Adrenal gland (tissue), 12 donors: ENCODE measurements around the gene UQCR10. TPM values are rescaled to one million over a fixed set of nuclear protein-coding genes. Genes with fewer than 3 reads are reported as not detected.

ENCODE experiments used
- DNase-seq, 7 donors: peaks; one replicate each; pipeline ENCODE4 v3.0.0-alpha.2; 2019 to 2020
- H3K27ac ChIP-seq, 5 donors: fragments of 200-600 bp; sonication (generic) in 4 of 5; 1 replicate in 3 of 5; 2 replicates in 2 of 5; pipeline versions ENCODE4 v1.5.1 to v1.8.0; 2016 to 2020; ENCODE audit warnings: mild to moderate bottlenecking in 1 of 5
- H3K27me3 ChIP-seq: fragments of 200-600 bp; 2 replicates; pipeline ENCODE4 v1.8.0; 2021
- H3K36me3 ChIP-seq, 2 donors: fragments of 200-600 bp; replicated peaks in 1 of 2; 1 replicate in 1 of 2; 2 replicates in 1 of 2; pipeline versions ENCODE4 v1.5.1 to v1.8.0; 2018 to 2022
- H3K4me1 ChIP-seq, 2 donors: fragments of 200-600 bp; replicated peaks in 1 of 2; 1 replicate in 1 of 2; 2 replicates in 1 of 2; pipeline versions ENCODE4 v1.5.1 to v1.8.0; 2018 to 2021
- H3K4me3 ChIP-seq, 4 donors: fragments of 200-600 bp; sonication (generic) in 3 of 4; one replicate each; pipeline ENCODE4 v1.5.1; 2016 to 2018
- H3K9me3 ChIP-seq, 3 donors: fragments of 200-600 bp; sonication (generic) in 1 of 3; replicated peaks in 1 of 3; 1 replicate in 2 of 3; 2 replicates in 1 of 3; pipeline versions ENCODE4 v1.5.1 to v1.8.0; 2016 to 2021
- POLR2A ChIP-seq, 2 donors: fragments of 450-650 bp; IDR thresholded peaks; one replicate each; pipeline ENCODE4 v1.6.1; 2017; ENCODE audit warnings: antibody characterized with exemption in 2 of 2, mild to moderate bottlenecking in 2 of 2, moderate library complexity in 1 of 2
- WGBS, 4 donors: extraction: QIAGEN DNeasy Blood & Tissue Kit in 2 of 4; methylation state at CpG; one replicate each; pipeline versions ENCODE4 v1.1.5 to v1.1.7; 2013 to 2017; 5-methylcytosine and 5-hydroxymethylcytosine counted together
- intact Hi-C, 2 donors: fragments of 100-400 bp; cut with DNase I; formaldehyde crosslinking; loops; one replicate each; pipeline versions ENCODE4 v1.14.1 to v1.15.0; 2022 to 2023
- polyA plus RNA-seq, 3 donors: library from polyadenylated mRNA; stranded (reverse); fragments of 200-250 nt in 2 of 3; fragments of 350-450 nt in 1 of 3; fragmentation: Illumina TruSeq in 1 of 3; extraction: RNeasy Lipid Tissue Mini Kit (QIAGEN cat#74804) in 1 of 3; gene quantifications; one replicate each; pipeline ENCODE4 v1.2.3, GENCODE V29; 2013 to 2014
- total RNA-seq, 9 donors: library from RNA; depleted of rRNA in 4 of 9; stranded (reverse); fragments of >200 nt in 4 of 9; fragments of 120-200 nt in 1 of 9; fragmentation: NEBNext Ultra II Directional in 1 of 9; extraction: Animal tissue kit (Norgen Biotek cat#: 25700) in 1 of 9; gene quantifications; one replicate each; pipeline versions ENCODE4 v1.1.0 to v1.2.4, GENCODE V29; 2013 to 2023
- TF ChIP-seq, protein P1 (sequence below), 6 experiments: fragments of 450-650 bp in 4 of 6; fragments of 200-600 bp in 2 of 6; sonication (generic) in 1 of 6; IDR thresholded peaks; 1 replicate in 5 of 6; 2 replicates in 1 of 6; pipeline versions ENCODE4 v1.5.1 to v1.8.0; 2016 to 2021; ENCODE audit warnings: antibody characterized with exemption in 6 of 6, mild to moderate bottlenecking in 2 of 6, moderate library complexity in 1 of 6
- donor health status: healthy with polysubstance abuse.
- donor health status: Bipolar disorder and iron deficiency.
- donor health status: DM: yes; HTN: yes; CAD: no.
- donor health status: DM: no; HTN: no; CAD: no.
- donor health status: DM: no; HTN: no; CAD: no.
- donor health status: DM: yes; HTN: yes; CAD: no.

The UQCR10 gene
- total and polyA plus RNA-seq, 12 donors: 51.3 to 489 (median 187) TPM

DNA sequence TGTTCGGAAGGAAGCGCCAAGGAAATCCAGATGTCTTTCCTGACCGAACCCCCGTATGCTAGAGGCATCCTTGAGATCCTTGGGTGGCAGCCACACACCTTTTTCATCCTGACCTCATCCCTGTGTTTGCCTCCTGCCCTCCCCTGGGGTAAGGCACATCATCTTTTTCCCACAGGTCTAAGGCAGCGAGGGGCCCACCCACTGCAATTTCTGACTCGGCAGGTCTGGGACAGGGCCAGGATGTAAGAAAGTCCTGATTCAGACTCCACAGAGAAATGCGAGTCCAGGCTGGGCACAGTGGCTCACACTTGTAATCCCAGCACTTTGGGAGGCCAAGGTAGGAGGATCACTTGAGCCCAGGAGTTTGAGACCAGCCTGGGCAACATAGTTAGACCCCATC, 10.8 kb upstream of the UQCR10 start:
- Histone ChIP-seq H3K27me3 (no peaks in the 10 kb centered on the region), H3K27ac (no peak overlapping the region), H3K9me3 (no peaks in the 10 kb centered on the region), H3K36me3 (no peaks in the 10 kb centered on the region), H3K4me3 (no peak overlapping the region), H3K4me1 (no peaks in the 10 kb centered on the region)
- no peak for TF ChIP-seq POLR2A (IDR thresholded peaks at IDR 0.05)
- TF ChIP-seq, protein P1, sequence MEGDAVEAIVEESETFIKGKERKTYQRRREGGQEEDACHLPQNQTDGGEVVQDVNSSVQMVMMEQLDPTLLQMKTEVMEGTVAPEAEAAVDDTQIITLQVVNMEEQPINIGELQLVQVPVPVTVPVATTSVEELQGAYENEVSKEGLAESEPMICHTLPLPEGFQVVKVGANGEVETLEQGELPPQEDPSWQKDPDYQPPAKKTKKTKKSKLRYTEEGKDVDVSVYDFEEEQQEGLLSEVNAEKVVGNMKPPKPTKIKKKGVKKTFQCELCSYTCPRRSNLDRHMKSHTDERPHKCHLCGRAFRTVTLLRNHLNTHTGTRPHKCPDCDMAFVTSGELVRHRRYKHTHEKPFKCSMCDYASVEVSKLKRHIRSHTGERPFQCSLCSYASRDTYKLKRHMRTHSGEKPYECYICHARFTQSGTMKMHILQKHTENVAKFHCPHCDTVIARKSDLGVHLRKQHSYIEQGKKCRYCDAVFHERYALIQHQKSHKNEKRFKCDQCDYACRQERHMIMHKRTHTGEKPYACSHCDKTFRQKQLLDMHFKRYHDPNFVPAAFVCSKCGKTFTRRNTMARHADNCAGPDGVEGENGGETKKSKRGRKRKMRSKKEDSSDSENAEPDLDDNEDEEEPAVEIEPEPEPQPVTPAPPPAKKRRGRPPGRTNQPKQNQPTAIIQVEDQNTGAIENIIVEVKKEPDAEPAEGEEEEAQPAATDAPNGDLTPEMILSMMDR (IDR thresholded peaks at IDR 0.05): no peak
- DNase-seq: no peak
- WGBS, 4 donors: 63 to 88% (median 81%) methylated on average over 2 to 7 of the region's 7 CpGs
- intact Hi-C loops: no loop called here

DNA sequence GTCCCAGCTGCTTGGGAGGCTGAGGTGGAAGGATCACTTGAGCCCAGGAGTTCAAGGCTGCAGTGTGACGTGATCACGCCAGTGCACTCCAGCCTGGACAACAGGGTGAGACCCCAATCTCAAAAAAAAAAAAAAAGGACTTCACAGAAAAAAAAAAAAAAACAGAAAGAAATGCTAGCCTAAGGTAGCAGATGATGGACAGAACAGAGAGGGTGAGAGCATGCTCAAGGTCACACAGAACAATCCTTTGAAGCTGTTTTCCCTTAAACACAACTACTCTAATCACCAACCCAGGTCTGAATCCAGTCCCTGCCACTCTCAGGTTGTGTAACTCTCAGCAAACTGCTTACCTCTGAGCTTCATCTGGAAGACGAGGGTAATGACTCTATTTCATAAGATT, 10.1 kb upstream of the UQCR10 start:
- TF ChIP-seq POLR2A (IDR thresholded peaks at IDR 0.05): no peak
- TF ChIP-seq, protein P1 (IDR thresholded peaks at IDR 0.05): no peak
- Histone ChIP-seq H3K27me3 (no peaks in the 10 kb centered on the region), H3K4me3 (no peak overlapping the region), H3K27ac (no peak overlapping the region), H3K9me3 (no peaks in the 10 kb centered on the region), H3K36me3 (no peaks in the 10 kb centered on the region), H3K4me1 (no peaks in the 10 kb centered on the region)
- 85 to 90% (median 86%) methylated on average over 3 of the region's 3 CpGs for WGBS, 4 donors
- no peak for DNase-seq
- intact Hi-C loops: no loop called here

DNA sequence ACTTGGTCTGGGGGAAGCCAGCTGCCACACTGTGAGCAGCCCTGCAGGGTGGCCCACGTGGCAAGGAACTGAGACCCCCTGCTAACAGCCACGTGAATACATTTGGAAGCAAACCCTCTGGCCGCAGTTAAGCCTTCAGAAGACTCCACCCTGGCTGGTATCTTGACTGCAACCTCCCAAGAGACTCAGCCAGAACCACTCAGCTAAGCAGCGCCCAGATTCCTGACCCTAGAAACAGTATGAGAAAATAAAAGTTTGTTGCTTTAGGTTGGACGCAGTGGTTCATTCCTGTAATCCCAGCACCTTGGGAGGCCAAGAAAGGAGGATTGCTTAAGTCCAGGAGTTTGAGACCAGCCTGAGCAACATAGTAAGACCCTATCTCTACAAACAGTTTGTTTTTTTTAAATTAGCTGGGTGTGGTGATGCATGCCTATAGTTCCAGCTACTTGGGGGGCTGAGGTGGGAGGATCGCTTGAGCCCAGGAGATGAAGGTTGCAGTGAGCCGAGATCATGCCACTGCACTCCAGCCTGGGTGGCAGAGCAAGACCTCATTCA, 9.0 kb upstream of the UQCR10 start:
- Histone ChIP-seq H3K9me3 (no peaks in the 10 kb centered on the region), H3K27me3 (no peaks in the 10 kb centered on the region), H3K4me3 (no peak overlapping the region), H3K4me1 (no peaks in the 10 kb centered on the region), H3K27ac (no peak overlapping the region), H3K36me3 (no peaks in the 10 kb centered on the region)
- no peak for DNase-seq
- WGBS, 4 donors: 80 to 88% (median 83%) methylated on average over 6 to 7 of the region's 7 CpGs
- intact Hi-C loops: no loop called here
- no peak for TF ChIP-seq POLR2A (IDR thresholded peaks at IDR 0.05)
- TF ChIP-seq, protein P1 (IDR thresholded peaks at IDR 0.05): no peak

DNA sequence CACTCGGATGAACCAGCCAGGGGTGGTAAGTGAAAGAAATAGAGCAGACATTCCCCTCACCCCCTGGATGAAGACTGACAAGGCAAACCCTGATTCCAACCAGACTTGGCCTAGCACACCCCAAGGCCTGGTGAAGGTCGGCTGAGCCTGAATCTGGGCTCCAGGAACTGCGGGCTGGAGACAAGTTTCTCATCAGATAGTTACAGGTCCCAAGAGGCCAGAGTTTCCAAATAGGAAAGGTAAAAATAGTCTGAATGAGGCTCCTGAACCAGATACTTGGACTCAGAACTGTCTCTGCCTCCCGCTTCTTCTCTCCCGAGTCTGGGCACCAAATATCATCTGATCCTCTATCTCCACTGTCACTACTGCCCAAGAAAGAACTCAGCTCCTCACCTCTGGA, 8.2 kb upstream of the UQCR10 start:
- Histone ChIP-seq H3K27me3 (no peaks in the 10 kb centered on the region), H3K36me3 (no peaks in the 10 kb centered on the region), H3K27ac (no peak overlapping the region), H3K4me1 (no peaks in the 10 kb centered on the region), H3K9me3 (no peaks in the 10 kb centered on the region), H3K4me3 (no peak overlapping the region)
- DNase-seq: no peak
- 42 to 65% (median 56%) methylated on average over 5 of the region's 5 CpGs for WGBS, 4 donors
- TF ChIP-seq, protein P1 (IDR thresholded peaks at IDR 0.05): no peak
- TF ChIP-seq POLR2A (IDR thresholded peaks at IDR 0.05): no peak
- intact Hi-C loops: no loop called here
